ENCODE measurements around the gene TNFRSF13B.

TNFRSF13B gene

GRCh38 chr17:16937431-16937830, 34.5 kb downstream of the TNFRSF13B start:
- Mint-ChIP-seq H3K27ac (no peak overlapping the region), H3K27me3 (ENCODE audit: low read depth, poor library complexity) (peaks cover 24% of the 10 kb centered on the region), H3K4me3 (no peak overlapping the region), H3K4me1 (peaks cover 41% of the 10 kb centered on the region), H3K9me3 (no peaks in the 10 kb centered on the region), H3K36me3 (ENCODE audit: low read depth) (no peaks in the 10 kb centered on the region)
- no peak for DNase-seq
- TF ChIP-seq, protein P1, sequence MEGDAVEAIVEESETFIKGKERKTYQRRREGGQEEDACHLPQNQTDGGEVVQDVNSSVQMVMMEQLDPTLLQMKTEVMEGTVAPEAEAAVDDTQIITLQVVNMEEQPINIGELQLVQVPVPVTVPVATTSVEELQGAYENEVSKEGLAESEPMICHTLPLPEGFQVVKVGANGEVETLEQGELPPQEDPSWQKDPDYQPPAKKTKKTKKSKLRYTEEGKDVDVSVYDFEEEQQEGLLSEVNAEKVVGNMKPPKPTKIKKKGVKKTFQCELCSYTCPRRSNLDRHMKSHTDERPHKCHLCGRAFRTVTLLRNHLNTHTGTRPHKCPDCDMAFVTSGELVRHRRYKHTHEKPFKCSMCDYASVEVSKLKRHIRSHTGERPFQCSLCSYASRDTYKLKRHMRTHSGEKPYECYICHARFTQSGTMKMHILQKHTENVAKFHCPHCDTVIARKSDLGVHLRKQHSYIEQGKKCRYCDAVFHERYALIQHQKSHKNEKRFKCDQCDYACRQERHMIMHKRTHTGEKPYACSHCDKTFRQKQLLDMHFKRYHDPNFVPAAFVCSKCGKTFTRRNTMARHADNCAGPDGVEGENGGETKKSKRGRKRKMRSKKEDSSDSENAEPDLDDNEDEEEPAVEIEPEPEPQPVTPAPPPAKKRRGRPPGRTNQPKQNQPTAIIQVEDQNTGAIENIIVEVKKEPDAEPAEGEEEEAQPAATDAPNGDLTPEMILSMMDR (IDR thresholded peaks at IDR 0.05): no peak

DNA sequence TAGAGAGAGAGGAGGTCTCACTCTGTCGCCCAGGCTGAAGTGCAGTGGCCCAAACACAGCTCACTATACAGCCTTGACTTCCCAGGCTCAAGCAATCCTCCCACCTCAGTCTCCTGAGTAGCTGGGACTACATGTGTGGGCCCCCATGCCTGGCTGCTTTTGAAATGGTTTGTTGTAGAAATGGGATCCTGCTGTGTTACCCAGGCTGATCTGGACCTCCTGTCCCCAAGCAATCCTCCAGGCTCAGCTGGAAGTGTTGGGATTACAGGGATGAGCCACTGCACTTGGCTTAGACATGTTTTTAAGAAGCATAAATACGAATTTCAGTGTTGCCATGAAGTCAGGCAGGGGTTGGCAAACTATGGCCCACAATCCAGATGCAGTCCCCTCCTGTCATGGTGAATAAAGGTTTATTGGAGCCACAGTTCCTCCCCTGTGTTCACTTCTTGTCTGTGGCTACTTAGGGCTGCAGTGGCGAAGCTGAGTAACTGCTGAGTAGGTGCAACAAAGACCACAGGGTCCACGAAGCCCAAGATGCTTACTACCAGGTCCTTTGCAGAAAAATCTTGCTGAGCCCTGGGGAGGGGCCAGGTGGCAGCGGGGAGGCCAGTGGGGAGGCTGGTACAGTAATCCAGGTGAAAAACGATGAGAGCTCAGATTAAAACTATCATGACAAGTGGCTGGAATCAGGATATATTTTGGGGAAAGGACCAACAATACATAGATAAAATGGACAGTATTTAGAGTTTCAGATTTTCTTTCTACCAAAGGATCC, 35.2 kb downstream of the TNFRSF13B start:
- Mint-ChIP-seq H3K27me3 (ENCODE audit: low read depth, poor library complexity) (peaks cover 23% of the 10 kb centered on the region), H3K36me3 (ENCODE audit: low read depth) (no peaks in the 10 kb centered on the region), H3K9me3 (no peaks in the 10 kb centered on the region), H3K27ac (peak overlapping the region; percentile 39), H3K4me3 (no peak overlapping the region), H3K4me1 (peaks cover 41% of the 10 kb centered on the region)
- TF ChIP-seq, protein P1 (IDR thresholded peaks at IDR 0.05): no peak
- DNase-seq: no peak

- no peak overlapping the region for H3K27ac Mint-ChIP-seq
Observed at GRCh38 chr17:16935786-16936185, 36.1 kb downstream of the TNFRSF13B start.

DNA sequence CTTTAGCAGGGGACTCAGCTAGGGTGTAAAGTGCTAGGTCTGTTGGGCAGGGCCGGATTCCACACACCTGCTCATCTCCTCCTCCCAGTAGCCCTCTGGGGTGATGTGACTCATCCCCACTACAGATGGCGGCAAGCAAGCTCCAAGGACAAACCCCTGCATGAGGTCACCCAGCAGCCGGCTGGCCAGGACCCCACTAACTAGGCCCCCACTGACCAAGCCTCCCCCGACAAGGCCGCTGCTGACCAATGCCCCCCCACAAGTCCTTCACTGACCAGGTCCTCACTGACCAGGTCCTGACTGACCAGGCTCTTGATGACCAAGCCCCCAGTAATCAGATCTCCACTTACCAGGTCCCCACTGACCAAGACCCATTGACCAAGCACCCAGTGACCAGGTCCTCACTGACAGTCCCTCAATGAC, 36.7 kb downstream of the TNFRSF13B start:
- Mint-ChIP-seq H3K4me3 (no peak overlapping the region), H3K27me3 (ENCODE audit: low read depth, poor library complexity) (peaks cover 17% of the 10 kb centered on the region), H3K4me1 (peaks cover 36% of the 10 kb centered on the region), H3K27ac (no peak overlapping the region), H3K9me3 (no peaks in the 10 kb centered on the region), H3K36me3 (ENCODE audit: low read depth) (no peaks in the 10 kb centered on the region)
- DNase-seq: no peak
- TF ChIP-seq, protein P1 (IDR thresholded peaks at IDR 0.05): no peak

More at GRCh38 chr17:16935786-16936185, 36.1 kb downstream of the TNFRSF13B start:
- no peak for DNase-seq
- peaks cover 17% of the 10 kb centered on the region for H3K27me3 Mint-ChIP-seq (ENCODE audit: low read depth, poor library complexity)
- TF ChIP-seq, protein P1 (IDR thresholded peaks at IDR 0.05): no peak
- peaks cover 41% of the 10 kb centered on the region for H3K4me1 Mint-ChIP-seq
- no peaks in the 10 kb centered on the region for H3K36me3 Mint-ChIP-seq (ENCODE audit: low read depth)
- H3K4me3 Mint-ChIP-seq: no peak overlapping the region
- no peaks in the 10 kb centered on the region for H3K9me3 Mint-ChIP-seq

DNA sequence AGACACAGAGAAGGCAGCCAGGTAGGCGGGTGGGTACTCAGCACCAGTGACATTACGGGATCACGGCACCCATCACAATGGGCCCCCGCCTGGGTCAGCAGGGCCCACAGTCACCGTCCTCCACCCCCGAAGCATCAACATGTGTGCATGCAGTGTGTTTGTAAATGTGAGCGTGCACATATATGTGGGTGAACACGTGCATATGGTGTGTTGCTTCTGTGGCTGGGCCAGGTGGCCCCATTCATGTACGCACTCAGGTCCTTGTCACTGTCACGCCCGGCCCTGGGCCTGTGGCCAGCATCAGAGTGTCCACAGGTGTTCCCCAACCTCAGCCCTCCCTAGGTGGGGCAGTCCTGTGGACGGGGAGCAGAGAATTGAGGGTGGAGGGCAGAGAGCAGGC, 37.1 kb downstream of the TNFRSF13B start:
- Mint-ChIP-seq H3K4me1 (peaks cover 33% of the 10 kb centered on the region), H3K4me3 (no peak overlapping the region), H3K36me3 (ENCODE audit: low read depth) (no peaks in the 10 kb centered on the region), H3K9me3 (no peaks in the 10 kb centered on the region), H3K27ac (no peak overlapping the region), H3K27me3 (ENCODE audit: low read depth, poor library complexity) (peaks cover 17% of the 10 kb centered on the region)
- TF ChIP-seq, protein P1 (IDR thresholded peaks at IDR 0.05): no peak
- DNase-seq: no peak
